Osteoblast (primary cell): Measurements from ENCODE around the gene KLLN. TPM values are rescaled to one million over a fixed set of nuclear protein-coding genes. Genes with fewer than 3 reads are reported as not detected.

Source experiments
- DNase-seq: peaks from one replicate; pipeline ENCODE4 v3.0.0; 2011; ENCODE audit warnings: low spot score, mixed read lengths; ENCODE audit not compliant: insufficient read length; ENCODE audit errors: missing footprints
- H2AFZ ChIP-seq: 2 replicates; pipeline ENCODE4 v1.6.0; 2011; ENCODE audit warnings: mild to moderate bottlenecking, low read length
- H3K27ac ChIP-seq: 2 replicates; pipeline ENCODE4 v1.5.1; 2011; ENCODE audit warnings: mild to moderate bottlenecking, low read depth, low read length, moderate library complexity
- H3K27me3 ChIP-seq: 2 replicates; pipeline ENCODE4 v1.6.0; 2012; ENCODE audit warnings: mild to moderate bottlenecking, control low read depth, inconsistent platforms, low read length, moderate library complexity; ENCODE audit not compliant: insufficient read depth
- H3K36me3 ChIP-seq: 2 replicates; pipeline ENCODE4 v1.5.1; 2011; ENCODE audit warnings: mild to moderate bottlenecking, low read length, control low read depth, moderate library complexity; ENCODE audit not compliant: insufficient read depth
- H3K4me1 ChIP-seq: 2 replicates; pipeline ENCODE4 v1.5.1; 2011; ENCODE audit warnings: mild to moderate bottlenecking, low read length, control low read depth, moderate library complexity; ENCODE audit not compliant: insufficient read depth
- H3K4me2 ChIP-seq: 2 replicates; pipeline ENCODE4 v1.6.0; 2011; ENCODE audit warnings: mild to moderate bottlenecking, low read length; ENCODE audit not compliant: insufficient read depth
- H3K4me3 ChIP-seq: fragments of 200-600 bp; sonication (generic); 3 replicates; pipeline ENCODE4 v1.5.1; 2012; ENCODE audit warnings: mild to moderate bottlenecking, low read length, inconsistent platforms; ENCODE audit not compliant: insufficient read depth
- H3K79me2 ChIP-seq: 2 replicates; pipeline ENCODE4 v1.6.0; 2012; ENCODE audit warnings: mild to moderate bottlenecking, low read length, control low read depth, inconsistent platforms; ENCODE audit not compliant: insufficient read depth
- H3K9me3 ChIP-seq: 2 replicates; pipeline ENCODE4 v1.5.1; 2011; ENCODE audit warnings: low read depth, low read length, control low read depth
- H4K20me1 ChIP-seq: 2 replicates; pipeline ENCODE4 v1.6.0; 2012; ENCODE audit warnings: mild to moderate bottlenecking, low read length, control low read depth; ENCODE audit not compliant: insufficient read depth
- total RNA-seq: library from RNA; depleted of rRNA; stranded (reverse); fragments of >200 nt; gene quantifications from 2 replicates; pipeline ENCODE4 v1.2.3, GENCODE V29; 2012
- TF ChIP-seq, protein P1 (sequence below): IDR thresholded peaks from 2 replicates; pipeline ENCODE4 v1.5.1; 2011; ENCODE audit warnings: mild to moderate bottlenecking, low read depth, low read length, moderate library complexity; ENCODE audit errors: extremely low read depth

KLLN gene
- total RNA-seq, 1 donor, result 0.72 TPM

DNA sequence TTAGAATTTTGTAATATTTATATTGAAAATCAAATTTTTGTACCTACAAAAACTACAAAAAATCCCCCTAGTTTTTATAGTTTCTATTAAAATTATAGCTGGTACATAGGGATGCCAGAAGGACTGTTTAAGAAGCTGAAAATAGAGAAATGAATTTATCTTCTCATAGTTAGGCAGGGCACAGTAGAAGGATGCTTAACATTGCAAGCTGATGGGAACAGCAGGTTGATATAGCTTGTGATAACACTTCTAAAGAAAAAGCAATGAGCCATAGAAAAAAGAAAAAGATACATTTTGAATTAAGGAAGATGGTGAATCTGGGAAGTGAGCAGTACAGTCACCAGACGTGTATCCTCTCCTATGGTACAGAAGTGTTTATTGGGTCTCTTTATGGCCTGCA is 32.1 kb upstream of the KLLN start:
- H3K79me2 ChIP-seq, result peaks cover 84% of the 10 kb centered on the region
- no peak overlapping the region for H3K27ac ChIP-seq
- peaks cover 28% of the 10 kb centered on the region for H4K20me1 ChIP-seq
- peaks cover 13% of the 10 kb centered on the region for H3K36me3 ChIP-seq
- no peak overlapping the region for H2AFZ ChIP-seq
- no peak overlapping the region for H3K4me2 ChIP-seq
- H3K9me3 ChIP-seq, result no peaks in the 10 kb centered on the region
- H3K4me3 ChIP-seq, result no peak overlapping the region
- H3K4me1 ChIP-seq, result no peaks in the 10 kb centered on the region
- TF ChIP-seq, protein P1, sequence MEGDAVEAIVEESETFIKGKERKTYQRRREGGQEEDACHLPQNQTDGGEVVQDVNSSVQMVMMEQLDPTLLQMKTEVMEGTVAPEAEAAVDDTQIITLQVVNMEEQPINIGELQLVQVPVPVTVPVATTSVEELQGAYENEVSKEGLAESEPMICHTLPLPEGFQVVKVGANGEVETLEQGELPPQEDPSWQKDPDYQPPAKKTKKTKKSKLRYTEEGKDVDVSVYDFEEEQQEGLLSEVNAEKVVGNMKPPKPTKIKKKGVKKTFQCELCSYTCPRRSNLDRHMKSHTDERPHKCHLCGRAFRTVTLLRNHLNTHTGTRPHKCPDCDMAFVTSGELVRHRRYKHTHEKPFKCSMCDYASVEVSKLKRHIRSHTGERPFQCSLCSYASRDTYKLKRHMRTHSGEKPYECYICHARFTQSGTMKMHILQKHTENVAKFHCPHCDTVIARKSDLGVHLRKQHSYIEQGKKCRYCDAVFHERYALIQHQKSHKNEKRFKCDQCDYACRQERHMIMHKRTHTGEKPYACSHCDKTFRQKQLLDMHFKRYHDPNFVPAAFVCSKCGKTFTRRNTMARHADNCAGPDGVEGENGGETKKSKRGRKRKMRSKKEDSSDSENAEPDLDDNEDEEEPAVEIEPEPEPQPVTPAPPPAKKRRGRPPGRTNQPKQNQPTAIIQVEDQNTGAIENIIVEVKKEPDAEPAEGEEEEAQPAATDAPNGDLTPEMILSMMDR, result no peak
- no peaks in the 10 kb centered on the region for H3K27me3 ChIP-seq
- no peak for DNase-seq

DNA sequence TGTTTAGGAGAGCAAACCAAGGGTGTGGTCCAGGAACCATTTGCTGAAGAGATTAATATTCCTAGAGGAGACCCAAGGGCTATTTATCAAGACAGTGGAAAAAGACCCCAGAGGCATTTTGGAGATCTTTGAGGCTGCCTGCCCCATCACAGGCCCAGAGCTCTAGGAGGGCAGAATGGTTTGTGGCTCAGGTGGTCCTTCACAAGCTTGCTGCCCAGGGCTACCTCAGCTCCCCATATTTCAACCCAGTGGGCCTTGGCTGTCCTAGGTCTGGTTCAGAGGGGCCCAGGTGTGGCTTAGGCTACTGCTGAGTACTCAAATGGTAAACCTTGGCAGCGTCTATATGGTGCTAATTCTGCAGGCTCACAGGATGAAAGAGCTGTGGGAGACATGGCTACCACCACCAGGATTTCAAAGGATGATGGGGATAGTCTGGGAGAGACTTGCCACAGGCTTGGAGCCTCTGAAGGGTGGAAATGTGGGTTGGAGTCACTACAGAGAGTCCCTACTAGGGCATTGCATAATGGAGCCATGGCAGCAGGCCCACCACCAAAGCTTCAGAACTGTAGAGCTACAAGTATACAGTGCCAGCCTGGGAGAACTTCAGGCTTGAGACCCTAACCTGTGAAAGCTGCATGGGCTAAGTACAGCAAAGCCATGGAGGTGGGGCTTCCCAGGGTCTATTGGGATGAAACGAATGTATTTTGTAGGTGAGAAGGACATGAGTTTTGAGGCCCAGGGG is 24.4 kb upstream of the KLLN start:
- Histone ChIP-seq H3K27me3 (no peaks in the 10 kb centered on the region), H3K4me3 (no peak overlapping the region), H3K4me1 (peaks cover 2% of the 10 kb centered on the region), H2AFZ (no peak overlapping the region), H3K27ac (no peak overlapping the region), H3K36me3 (peaks cover 18% of the 10 kb centered on the region), H3K4me2 (no peak overlapping the region), H3K79me2 (peaks cover 91% of the 10 kb centered on the region), H4K20me1 (peaks cover 53% of the 10 kb centered on the region), H3K9me3 (peaks cover 3% of the 10 kb centered on the region)
- no peak for DNase-seq
- TF ChIP-seq, protein P1, result no peak

DNA sequence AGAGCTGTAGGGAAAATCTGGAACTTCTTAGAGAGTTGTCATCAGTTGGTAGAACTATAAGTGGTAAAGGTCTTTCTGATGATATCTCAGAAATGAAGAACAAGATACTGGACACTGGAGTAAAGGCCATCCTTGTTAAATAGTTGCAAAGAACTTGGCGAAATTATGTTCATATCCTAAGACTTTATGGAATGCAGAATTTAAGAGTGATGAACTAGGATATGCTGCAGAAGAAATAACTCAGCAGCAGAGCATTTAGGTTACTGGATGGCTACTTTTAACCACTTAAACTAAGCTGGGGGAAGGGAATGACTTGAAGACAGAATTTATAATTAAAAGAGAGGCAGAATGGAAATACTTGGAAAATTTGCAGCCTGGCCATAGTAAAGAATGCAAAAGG is 23.8 kb upstream of the KLLN start:
- Histone ChIP-seq H3K9me3 (peaks cover 3% of the 10 kb centered on the region), H3K4me1 (peaks cover 2% of the 10 kb centered on the region), H3K27ac (no peak overlapping the region), H3K4me2 (no peak overlapping the region), H2AFZ (no peak overlapping the region), H3K36me3 (peaks cover 18% of the 10 kb centered on the region), H3K79me2 (peaks cover 91% of the 10 kb centered on the region), H3K27me3 (no peaks in the 10 kb centered on the region), H3K4me3 (no peak overlapping the region), H4K20me1 (peaks cover 54% of the 10 kb centered on the region)
- TF ChIP-seq, protein P1, result no peak
- DNase-seq, result no peak

DNA sequence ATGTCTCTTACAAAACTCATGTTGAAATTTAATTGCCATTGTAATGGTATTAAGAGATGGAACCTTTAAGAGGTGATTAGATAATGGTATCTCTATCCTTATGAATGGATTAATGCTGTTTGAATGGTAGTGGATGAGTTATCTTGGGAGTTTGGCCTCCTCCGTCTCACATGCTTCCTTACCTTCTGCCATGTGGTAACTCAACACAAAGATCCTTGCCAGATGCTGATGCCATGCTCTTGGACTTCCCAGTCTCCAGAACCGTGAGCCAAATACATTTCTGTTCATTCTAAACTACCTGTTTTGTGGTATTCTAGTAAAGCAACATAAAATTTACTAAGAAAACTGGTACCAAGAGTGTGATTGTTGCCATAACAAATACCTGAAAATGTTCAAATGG is 23.3 kb upstream of the KLLN start:
- H3K4me3 ChIP-seq, result no peak overlapping the region
- no peak overlapping the region for H2AFZ ChIP-seq
- peaks cover 18% of the 10 kb centered on the region for H3K36me3 ChIP-seq
- H3K79me2 ChIP-seq, result peaks cover 90% of the 10 kb centered on the region
- TF ChIP-seq, protein P1, result no peak
- no peak overlapping the region for H3K4me2 ChIP-seq
- peaks cover 3% of the 10 kb centered on the region for H3K9me3 ChIP-seq
- peaks cover 53% of the 10 kb centered on the region for H4K20me1 ChIP-seq
- peaks cover 2% of the 10 kb centered on the region for H3K4me1 ChIP-seq
- no peak for DNase-seq
- no peak overlapping the region for H3K27ac ChIP-seq
- H3K27me3 ChIP-seq, result no peaks in the 10 kb centered on the region
